GM12891 (cell line): Measurements from ENCODE around the gene CHD9.

Source experiments
- POLR2A ChIP-seq: IDR thresholded peaks from 2 replicates; pipeline ENCODE4 v1.6.1; 2011; ENCODE audit warnings: low read depth, low read length, control low read depth
- POLR2AphosphoS5 ChIP-seq: IDR thresholded peaks from 2 replicates; pipeline ENCODE4 v1.6.1; 2011; ENCODE audit warnings: low read depth, low read length, control low read depth
- SPI1 ChIP-seq: IDR thresholded peaks from 2 replicates; pipeline ENCODE4 v1.6.1; 2011; ENCODE audit warnings: low read depth, low read length, control low read depth

GRCh38 chr16:53069772-53070171, 15.0 kb downstream of the CHD9 start:
- TF ChIP-seq POLR2A = no peak
- TF ChIP-seq POLR2AphosphoS5 = no peak
- no peak for TF ChIP-seq SPI1
